RWPE2 (cell line): ENCODE results near the gene MACROD2.

Experiments
- ATAC-seq: fragments of 200-7000 bp; cut with Tn5 transposase; 3 replicates; pipeline ENCODE4 v1.9.1; 2021; ENCODE audit warnings: low read depth
- DNase-seq: peaks from one replicate; pipeline ENCODE4 v3.0.0-alpha.2; 2020; ENCODE audit warnings: low spot score
- H3K27ac ChIP-seq: fragments of 450-650 bp; 2 replicates; pipeline ENCODE4 v1.5.1; 2017; ENCODE audit warnings: mild to moderate bottlenecking; ENCODE audit not compliant: poor library complexity, severe bottlenecking
- H3K27me3 ChIP-seq: fragments of 250-450 bp; sonication (Bioruptor Pico); 2 replicates; pipeline ENCODE4 v1.5.1; 2021; ENCODE audit warnings: mild to moderate bottlenecking, moderate library complexity; ENCODE audit not compliant: insufficient read depth, poor library complexity, severe bottlenecking
- H3K36me3 ChIP-seq: fragments of 250-450 bp; sonication (Bioruptor Pico); 2 replicates; pipeline ENCODE4 v1.5.1; 2020; ENCODE audit warnings: low read depth, mild to moderate bottlenecking, moderate library complexity
- H3K4me1 ChIP-seq: fragments of 250-450 bp; sonication (Bioruptor Pico); 2 replicates; pipeline ENCODE4 v1.5.1; 2021; ENCODE audit warnings: mild to moderate bottlenecking, moderate library complexity; ENCODE audit not compliant: insufficient read depth, poor library complexity, severe bottlenecking
- H3K4me3 ChIP-seq: fragments of 250-450 bp; sonication (Bioruptor Pico); 2 replicates; pipeline ENCODE4 v1.5.1; 2021; ENCODE audit warnings: mild to moderate bottlenecking, moderate library complexity; ENCODE audit not compliant: severe bottlenecking
- H3K9me3 ChIP-seq: fragments of 250-450 bp; sonication (Bioruptor Pico); 2 replicates; pipeline ENCODE4 v1.5.1; 2021; ENCODE audit warnings: mild to moderate bottlenecking, moderate library complexity; ENCODE audit not compliant: severe bottlenecking
- CTCF ChIP-seq: fragments of 450-650 bp; IDR thresholded peaks from one replicate; pipeline ENCODE4 v1.5.1; 2017; ENCODE audit warnings: mild to moderate bottlenecking, moderate library complexity; ENCODE audit not compliant: poor library complexity, severe bottlenecking

The MACROD2 gene

GRCh38 chr20:14855171-14855570 is 859.9 kb downstream of the MACROD2 start:
- ATAC-seq = no peak
- Histone ChIP-seq H3K4me1 (no peaks in the 10 kb centered on the region), H3K4me3 (no peak overlapping the region), H3K36me3 (no peaks in the 10 kb centered on the region), H3K9me3 (no peaks in the 10 kb centered on the region), H3K27ac (no peak overlapping the region), H3K27me3 (no peaks in the 10 kb centered on the region)
- DNase-seq = no peak
- TF ChIP-seq CTCF = no peak

- Histone ChIP-seq H3K4me1 (no peaks in the 10 kb centered on the region), H3K27ac (no peak overlapping the region), H3K9me3 (no peaks in the 10 kb centered on the region), H3K27me3 (no peaks in the 10 kb centered on the region), H3K36me3 (no peaks in the 10 kb centered on the region), H3K4me3 (no peak overlapping the region)
- DNase-seq (no peak), ATAC-seq (no peak)
- no peak for TF ChIP-seq CTCF
Measured at GRCh38 chr20:14859627-14860026, 864.3 kb downstream of the MACROD2 start.

GRCh38 chr20:14860410-14860814 is 865.1 kb downstream of the MACROD2 start:
- TF ChIP-seq CTCF = no peak
- Histone ChIP-seq H3K4me1 (peaks cover 7% of the 10 kb centered on the region), H3K27ac (no peak overlapping the region), H3K27me3 (no peaks in the 10 kb centered on the region), H3K9me3 (no peaks in the 10 kb centered on the region), H3K36me3 (no peaks in the 10 kb centered on the region), H3K4me3 (no peak overlapping the region)
- no peak for DNase-seq
- no peak for ATAC-seq

- no peak for TF ChIP-seq CTCF
- Histone ChIP-seq H3K36me3 (no peaks in the 10 kb centered on the region), H3K27me3 (no peaks in the 10 kb centered on the region), H3K4me1 (peaks cover 12% of the 10 kb centered on the region), H3K4me3 (no peak overlapping the region), H3K9me3 (no peaks in the 10 kb centered on the region), H3K27ac (no peak overlapping the region)
- ATAC-seq (no peak), DNase-seq (no peak)
Measured at GRCh38 chr20:14861028-14861699, 865.8 kb downstream of the MACROD2 start.

GRCh38 chr20:14865169-14865568 is 869.9 kb downstream of the MACROD2 start:
- ATAC-seq = peak; percentile 96
- Histone ChIP-seq H3K36me3 (no peaks in the 10 kb centered on the region), H3K4me1 (peaks cover 12% of the 10 kb centered on the region), H3K27ac (no peak overlapping the region), H3K27me3 (no peaks in the 10 kb centered on the region), H3K9me3 (no peaks in the 10 kb centered on the region), H3K4me3 (no peak overlapping the region)
- no peak for TF ChIP-seq CTCF
- DNase-seq = no peak
